Mucosa of stomach (tissue), 1 donor: Measurements from ENCODE around the gene GPX7.

Experiments used
- H3K27me3 ChIP-seq: one replicate; pipeline ENCODE4 v1.7.0; 2013; ENCODE audit warnings: mild to moderate bottlenecking, low read length; ENCODE audit not compliant: control insufficient read depth, insufficient read depth
- H3K36me3 ChIP-seq: one replicate; pipeline ENCODE4 v1.7.0; 2013; ENCODE audit warnings: low read length; ENCODE audit not compliant: control insufficient read depth, insufficient read depth
- H3K4me1 ChIP-seq: one replicate; pipeline ENCODE4 v1.7.0; 2013; ENCODE audit warnings: mild to moderate bottlenecking, low read length; ENCODE audit not compliant: control insufficient read depth, insufficient read depth
- H3K4me3 ChIP-seq: one replicate; pipeline ENCODE4 v1.7.0; 2013; ENCODE audit warnings: low read length
- H3K9ac ChIP-seq: one replicate; pipeline ENCODE4 v1.7.0; 2013; ENCODE audit warnings: mild to moderate bottlenecking, low read length, moderate library complexity
- H3K9me3 ChIP-seq: one replicate; pipeline ENCODE4 v1.7.0; 2013; ENCODE audit warnings: mild to moderate bottlenecking, low read length, moderate library complexity; ENCODE audit not compliant: control insufficient read depth
- donor health status: Pancreatic carcinoma.

The GPX7 gene

GRCh38 chr1:52601991-52602855, at the start of gene GPX7:
GPX7 (plus strand) TSS chr1:52602371; CDS start chr1:52602410, 39 bp downstream.
- peaks cover 11% of the 10 kb centered on the region for H3K4me1 ChIP-seq
- H3K27me3 ChIP-seq = peaks cover 22% of the 10 kb centered on the region
- H3K36me3 ChIP-seq = no peaks in the 10 kb centered on the region
- no peaks in the 10 kb centered on the region for H3K9me3 ChIP-seq
- H3K4me3 ChIP-seq = peak within 1 kb of the TSS; percentile 43
- peak within 1 kb of the TSS; percentile 66 for H3K9ac ChIP-seq

GRCh38 chr1:52552505-52553361, 49.4 kb upstream of the GPX7 start, which contains the start of gene TUT4:
TUT4 (minus strand) TSS chr1:52553092; CDS start chr1:52526280, 26,812 bp downstream.
- H3K9ac ChIP-seq = peak within 1 kb of the TSS; percentile 79
- H3K36me3 ChIP-seq = no peaks in the 10 kb centered on the region
- no peaks in the 10 kb centered on the region for H3K27me3 ChIP-seq
- peak within 1 kb of the TSS; percentile 78 for H3K4me3 ChIP-seq
- no peaks in the 10 kb centered on the region for H3K4me1 ChIP-seq
- no peaks in the 10 kb centered on the region for H3K9me3 ChIP-seq

DNA sequence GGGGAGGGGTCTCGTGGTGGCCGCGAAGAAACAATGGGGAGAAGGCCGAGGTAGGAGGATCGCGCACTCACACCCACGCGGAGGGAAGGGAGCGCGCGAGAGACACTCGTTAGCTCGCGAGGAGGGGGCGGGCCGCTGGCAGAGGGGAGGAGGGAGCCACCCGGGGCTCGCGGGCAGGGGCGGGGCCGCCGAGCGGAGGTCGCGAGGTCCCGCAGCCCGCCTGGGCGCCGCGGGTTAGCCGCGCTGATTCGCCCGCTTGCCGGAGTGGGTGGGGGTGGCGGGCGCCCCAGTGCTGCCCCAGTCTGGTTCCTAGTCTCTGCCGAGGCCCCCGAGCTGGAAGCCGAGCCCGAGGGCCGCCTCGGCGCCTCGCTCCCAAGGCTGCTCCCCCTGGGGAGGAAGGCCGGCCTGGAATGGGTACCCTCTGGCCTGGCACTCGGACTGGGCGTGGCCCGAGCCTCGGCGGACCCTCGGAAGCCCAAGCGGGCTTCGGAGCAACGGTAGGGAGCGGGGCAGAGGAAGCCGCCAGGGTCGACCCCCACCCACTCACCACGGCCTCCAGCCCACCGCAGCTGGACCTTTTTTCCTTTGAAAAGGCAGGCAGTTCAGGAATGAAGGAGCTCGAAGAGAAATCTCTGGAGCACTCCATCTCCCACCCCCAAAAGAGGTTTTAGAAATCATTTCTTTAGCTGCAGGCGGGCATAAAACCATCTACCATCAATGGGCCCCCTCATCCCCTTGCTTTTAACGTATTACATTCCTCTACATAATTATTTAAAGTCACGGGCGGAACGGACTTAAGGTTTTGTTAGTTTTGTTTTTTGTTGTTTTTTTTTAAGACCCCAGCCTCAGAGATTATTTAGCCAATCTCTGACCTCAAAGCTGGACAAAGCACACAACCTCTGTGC, 48.6 kb upstream of the GPX7 start:
- Histone ChIP-seq H3K27me3 (no peaks in the 10 kb centered on the region), H3K4me1 (no peaks in the 10 kb centered on the region), H3K9ac (peak overlapping the region; percentile 79), H3K4me3 (peak overlapping the region; percentile 78), H3K9me3 (no peaks in the 10 kb centered on the region), H3K36me3 (no peaks in the 10 kb centered on the region)

DNA sequence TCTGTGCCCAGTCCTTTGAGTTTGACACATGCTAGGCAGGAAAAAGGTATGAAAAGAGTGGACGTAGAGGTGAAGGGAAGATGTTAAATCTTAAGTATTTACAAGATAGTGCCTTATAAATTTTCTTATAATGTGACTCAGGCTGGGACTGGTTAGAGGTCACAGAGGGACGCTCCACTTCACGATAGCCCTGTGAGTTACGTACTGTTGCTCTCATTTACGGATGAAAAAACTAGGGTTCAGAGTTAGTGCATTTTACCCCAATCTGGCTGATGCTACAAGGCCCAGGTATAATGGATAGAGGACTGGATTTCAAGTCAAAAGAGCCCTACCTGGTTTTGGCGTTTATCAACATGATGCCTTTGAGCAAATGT, 47.9 kb upstream of the GPX7 start:
- Histone ChIP-seq H3K36me3 (no peaks in the 10 kb centered on the region), H3K4me1 (no peaks in the 10 kb centered on the region), H3K9me3 (no peaks in the 10 kb centered on the region), H3K27me3 (no peaks in the 10 kb centered on the region), H3K9ac (no peak overlapping the region), H3K4me3 (no peak overlapping the region)

DNA sequence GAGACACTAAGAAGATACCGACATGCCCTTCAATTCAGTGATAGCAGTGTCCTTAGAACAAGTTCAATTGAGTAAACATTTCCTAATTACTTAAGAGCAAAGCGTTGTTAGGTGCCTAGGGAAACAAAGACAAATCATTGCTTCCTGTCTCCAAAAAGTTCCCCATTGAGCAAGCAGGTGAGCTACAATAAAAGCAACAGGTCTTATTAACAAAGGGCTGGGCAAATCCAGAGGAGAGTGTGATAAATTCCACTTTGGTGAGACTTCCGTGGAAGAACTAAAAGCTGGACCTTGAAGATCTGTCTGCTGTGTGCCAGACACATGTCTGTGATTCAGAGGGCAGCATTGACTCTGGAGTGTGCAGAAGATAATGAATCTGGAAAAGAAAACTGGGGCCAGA, 47.4 kb upstream of the GPX7 start:
- H3K4me3 ChIP-seq = no peak overlapping the region
- no peaks in the 10 kb centered on the region for H3K9me3 ChIP-seq
- H3K4me1 ChIP-seq = no peaks in the 10 kb centered on the region
- no peaks in the 10 kb centered on the region for H3K36me3 ChIP-seq
- no peaks in the 10 kb centered on the region for H3K27me3 ChIP-seq
- H3K9ac ChIP-seq = no peak overlapping the region

- no peaks in the 10 kb centered on the region for H3K4me1 ChIP-seq
- H3K9me3 ChIP-seq = no peaks in the 10 kb centered on the region
- H3K27me3 ChIP-seq = no peaks in the 10 kb centered on the region
- H3K9ac ChIP-seq = no peak overlapping the region
- no peaks in the 10 kb centered on the region for H3K36me3 ChIP-seq
- H3K4me3 ChIP-seq = no peak overlapping the region
Measured at GRCh38 chr1:52556641-52557360, 45.4 kb upstream of the GPX7 start.

- Histone ChIP-seq H3K4me3 (no peak overlapping the region), H3K36me3 (no peaks in the 10 kb centered on the region), H3K9me3 (no peaks in the 10 kb centered on the region), H3K9ac (no peak overlapping the region), H3K27me3 (no peaks in the 10 kb centered on the region), H3K4me1 (no peaks in the 10 kb centered on the region)
Measured at GRCh38 chr1:52558941-52559340, 43.2 kb upstream of the GPX7 start.

DNA sequence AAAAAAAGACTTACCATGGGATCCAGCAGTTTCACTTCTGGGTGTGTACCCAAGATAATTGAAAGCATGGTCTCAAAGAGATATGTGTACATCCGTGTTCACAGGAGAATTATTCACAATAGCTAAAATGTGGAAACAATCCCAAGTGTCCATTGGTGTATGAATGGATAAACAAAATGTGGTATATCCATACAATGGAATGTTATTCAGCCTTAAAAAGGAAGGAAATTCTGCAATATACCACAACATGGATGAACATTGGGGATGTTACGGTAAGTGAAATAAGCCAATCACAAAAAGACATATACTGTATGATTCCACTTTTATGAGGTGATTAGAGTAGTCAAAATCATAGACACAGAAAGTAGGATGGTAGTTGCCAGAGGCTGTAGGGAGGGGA, 42.3 kb upstream of the GPX7 start:
- Histone ChIP-seq H3K9ac (no peak overlapping the region), H3K36me3 (no peaks in the 10 kb centered on the region), H3K4me1 (no peaks in the 10 kb centered on the region), H3K9me3 (no peaks in the 10 kb centered on the region), H3K4me3 (no peak overlapping the region), H3K27me3 (no peaks in the 10 kb centered on the region)

DNA sequence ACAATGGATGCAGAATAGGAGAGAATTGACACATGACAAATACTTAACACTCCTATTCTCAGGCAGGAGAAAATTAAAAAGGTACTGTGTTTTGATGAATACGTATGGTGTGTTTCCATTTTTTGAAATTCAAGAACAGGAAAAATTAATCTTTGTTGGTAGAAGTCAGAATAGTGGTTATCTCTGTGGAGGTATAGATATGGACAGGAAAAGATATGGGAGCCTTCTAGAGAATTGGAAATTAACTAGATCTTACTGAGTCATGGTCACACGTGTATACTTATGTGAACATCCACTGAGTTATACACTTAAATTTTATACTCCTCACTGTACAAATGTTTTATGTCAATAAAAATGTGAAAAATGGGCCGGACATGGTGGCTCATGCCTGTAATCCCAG, 39.4 kb upstream of the GPX7 start:
- Histone ChIP-seq H3K4me3 (no peak overlapping the region), H3K27me3 (no peaks in the 10 kb centered on the region)

GRCh38 chr1:52567943-52568342, 34.2 kb upstream of the GPX7 start:
- Histone ChIP-seq H3K27me3 (no peaks in the 10 kb centered on the region), H3K4me1 (no peaks in the 10 kb centered on the region), H3K4me3 (no peak overlapping the region), H3K9ac (no peak overlapping the region), H3K9me3 (no peaks in the 10 kb centered on the region), H3K36me3 (no peaks in the 10 kb centered on the region)

More for the DNA sequence above, 39.4 kb upstream of the GPX7 start:
- H3K9ac ChIP-seq = no peak overlapping the region
- no peaks in the 10 kb centered on the region for H3K36me3 ChIP-seq
- H3K4me1 ChIP-seq = no peaks in the 10 kb centered on the region
- H3K9me3 ChIP-seq = no peaks in the 10 kb centered on the region
